Measurements from ENCODE around the gene DLG5. TPM values are rescaled to one million over a fixed set of nuclear protein-coding genes. Genes with fewer than 3 reads are reported as not detected.

The DLG5 gene
- total RNA-seq, 1 experiment from 2014 or later: 127 TPM

- peaks cover 99% of the 10 kb centered on the region for H3K36me3 Mint-ChIP-seq (ENCODE audit: insufficient read depth, unreplicated experiment)
- peaks cover 37% of the 10 kb centered on the region for H3K4me1 Mint-ChIP-seq (ENCODE audit: insufficient read depth, unreplicated experiment)
- no peaks in the 10 kb centered on the region for H3K9me3 Mint-ChIP-seq (ENCODE audit: unreplicated experiment)
- H3K27ac Mint-ChIP-seq (ENCODE audit: low read depth, unreplicated experiment): peak overlapping the region; percentile 78
- no peak for TF ChIP-seq CTCF (IDR thresholded peaks at IDR 0.05; ENCODE audit: unreplicated experiment)
- ChIA-PET CTCF (interaction anchor here (0.6 to 1.8 kb wide), 10 partner anchors 13 to 191 kb away, joined by 3 to 10 read pairs (median 4); partner anchors contain the start of gene DLG5), POLR2A (interaction anchor here (0.6 to 3.2 kb wide), 17 partner anchors 9 to 185 kb away, joined by 3 to 25 read pairs (median 4); partner anchors contain the start of genes DLG5 and POLR3A)
- H3K27me3 Mint-ChIP-seq (ENCODE audit: insufficient read depth, unreplicated experiment): no peaks in the 10 kb centered on the region
- intact Hi-C loops (cut with micrococcal nuclease): loop anchor here (10.0 kb wide), 1 partner anchor 130 kb away; no protein-coding TSS in a partner anchor
- peak overlapping the region; percentile 58 for H3K4me3 Mint-ChIP-seq (ENCODE audit: unreplicated experiment)
- no TSS peak for BruUV-seq (replicated peaks)
- DNase-seq (ENCODE audit: unreplicated experiment): peak; percentile 90
These were observed 81.7 kb downstream of the DLG5 start for GRCh38 chr10:77844713-77845445.

GRCh38 chr10:77844177-77844576 is 82.4 kb downstream of the DLG5 start:
- peak overlapping the region; percentile 78 for H3K27ac Mint-ChIP-seq (ENCODE audit: low read depth, unreplicated experiment)

DNA sequence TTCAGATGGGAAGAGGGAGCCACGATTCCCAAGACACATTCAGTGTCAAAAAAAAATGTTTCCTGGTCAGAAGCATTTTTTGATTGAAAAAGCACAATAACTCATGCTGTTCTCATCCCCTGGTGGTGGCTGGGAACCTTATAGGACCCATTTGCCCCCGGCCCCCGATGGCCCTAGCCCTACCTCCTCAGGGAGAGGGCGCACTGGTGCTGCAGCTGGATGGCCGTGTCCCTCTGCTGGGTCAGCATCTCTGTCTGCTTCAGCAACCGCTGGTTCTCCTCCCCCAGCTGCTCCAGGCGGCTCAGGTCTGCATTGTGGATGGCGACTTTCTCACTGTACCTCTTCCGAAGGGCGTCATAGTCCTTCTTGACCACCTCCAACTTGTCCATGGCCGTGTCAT is 83.3 kb downstream of the DLG5 start:
- Mint-ChIP-seq H3K27me3 (ENCODE audit: insufficient read depth, unreplicated experiment) (no peaks in the 10 kb centered on the region), H3K4me3 (ENCODE audit: unreplicated experiment) (no peak overlapping the region), H3K9me3 (ENCODE audit: unreplicated experiment) (no peaks in the 10 kb centered on the region), H3K4me1 (ENCODE audit: insufficient read depth, unreplicated experiment) (peaks cover 33% of the 10 kb centered on the region), H3K36me3 (ENCODE audit: insufficient read depth, unreplicated experiment) (peaks cover 99% of the 10 kb centered on the region), H3K27ac (ENCODE audit: low read depth, unreplicated experiment) (no peak overlapping the region)
- DNase-seq (ENCODE audit: unreplicated experiment): no peak
- CTCF ChIA-PET: interaction anchor here (1.8 to 2.5 kb wide), 2 partner anchors 30 to 132 kb away, joined by 4 to 6 read pairs; no protein-coding TSS in a partner anchor
- TF ChIP-seq CTCF (IDR thresholded peaks at IDR 0.05; ENCODE audit: unreplicated experiment): no peak
- intact Hi-C loops (cut with micrococcal nuclease): loop anchor here (10.0 kb wide), 1 partner anchor 128 kb away; no protein-coding TSS in a partner anchor
- POLR2A ChIA-PET: no interaction called here
- no TSS peak for BruUV-seq (replicated peaks)

More at GRCh38 chr10:77844177-77844576, 82.4 kb downstream of the DLG5 start:
- peaks cover 99% of the 10 kb centered on the region for H3K36me3 Mint-ChIP-seq (ENCODE audit: insufficient read depth, unreplicated experiment)
- TF ChIP-seq CTCF (IDR thresholded peaks at IDR 0.05; ENCODE audit: unreplicated experiment): no peak
- ChIA-PET CTCF (interaction anchor here (1.8 kb wide), 1 partner anchor 29 kb away, joined by 4 read pairs; no protein-coding TSS in a partner anchor), POLR2A (interaction anchor here (0.6 kb wide), 1 partner anchor 46 kb away, joined by 3 read pairs; no protein-coding TSS in a partner anchor)
- intact Hi-C loops (cut with micrococcal nuclease): loop anchor here (10.0 kb wide), 1 partner anchor 129 kb away; no protein-coding TSS in a partner anchor
- peaks cover 35% of the 10 kb centered on the region for H3K4me1 Mint-ChIP-seq (ENCODE audit: insufficient read depth, unreplicated experiment)
- H3K9me3 Mint-ChIP-seq (ENCODE audit: unreplicated experiment): no peaks in the 10 kb centered on the region
- DNase-seq (ENCODE audit: unreplicated experiment): no peak
- no TSS peak for BruUV-seq (replicated peaks)
- H3K4me3 Mint-ChIP-seq (ENCODE audit: unreplicated experiment): no peak overlapping the region
- H3K27me3 Mint-ChIP-seq (ENCODE audit: insufficient read depth, unreplicated experiment): no peaks in the 10 kb centered on the region

DNA sequence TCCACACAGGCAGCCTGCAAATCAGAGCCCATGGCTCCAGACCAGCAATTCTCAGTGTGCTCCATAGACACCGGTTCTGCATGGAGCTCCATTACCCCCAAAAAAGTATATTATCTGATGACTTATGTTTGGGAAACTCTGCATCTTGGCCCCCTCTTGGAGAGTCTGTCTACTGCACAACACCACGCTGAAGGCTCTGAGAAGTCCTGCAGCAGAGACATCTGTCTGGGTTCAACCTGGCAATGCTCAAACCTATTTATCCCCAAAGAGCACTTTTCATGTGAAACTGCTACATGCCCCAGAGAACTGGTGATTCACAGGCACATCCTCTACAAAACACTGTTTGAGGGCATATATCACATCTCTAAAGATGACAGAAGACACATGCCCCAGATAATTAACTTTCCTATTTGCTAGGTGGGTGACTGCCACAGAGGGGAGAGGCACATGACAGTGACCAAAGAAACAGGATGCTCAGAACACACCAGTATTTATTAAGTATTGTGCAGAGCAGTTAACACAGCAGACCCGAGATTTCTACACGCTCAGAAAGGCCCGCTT is 83.8 kb downstream of the DLG5 start:
- BruUV-seq (replicated peaks): no TSS peak
- H3K4me1 Mint-ChIP-seq (ENCODE audit: insufficient read depth, unreplicated experiment): peaks cover 27% of the 10 kb centered on the region
- TF ChIP-seq CTCF (IDR thresholded peaks at IDR 0.05; ENCODE audit: unreplicated experiment): no peak
- CTCF ChIA-PET: interaction anchor here (2.5 kb wide), 1 partner anchor 133 kb away, joined by 6 read pairs; no protein-coding TSS in a partner anchor
- intact Hi-C loops (cut with micrococcal nuclease): loop anchor here (10.0 kb wide), 1 partner anchor 128 kb away; no protein-coding TSS in a partner anchor
- no peaks in the 10 kb centered on the region for H3K9me3 Mint-ChIP-seq (ENCODE audit: unreplicated experiment)
- POLR2A ChIA-PET: no interaction called here
- no peak overlapping the region for H3K4me3 Mint-ChIP-seq (ENCODE audit: unreplicated experiment)
- no peak overlapping the region for H3K27ac Mint-ChIP-seq (ENCODE audit: low read depth, unreplicated experiment)
- H3K27me3 Mint-ChIP-seq (ENCODE audit: insufficient read depth, unreplicated experiment): no peaks in the 10 kb centered on the region
- H3K36me3 Mint-ChIP-seq (ENCODE audit: insufficient read depth, unreplicated experiment): peaks cover 99% of the 10 kb centered on the region
- DNase-seq (ENCODE audit: unreplicated experiment): no peak

Measured in MCF 10A (cell line).